SIG-M5 (cell line): Measurements from ENCODE around the gene INTS6.
"Not testable (repeated sequence)": the region's sequence is repeated elsewhere in the genome, so short reads cannot be mapped to it uniquely, and the experiment has no call there.

ENCODE experiments used
- DNase-seq: peaks from one replicate; lab custom pipeline; 2025; lab: John Stamatoyannopoulos, UW

INTS6 gene

GRCh38 chr13:51415339-51415738 is 37.5 kb downstream of the INTS6 start:
- DNase-seq: not testable (repeated sequence)

GRCh38 chr13:51412431-51412830 is 40.4 kb downstream of the INTS6 start:
- no peak for DNase-seq

- DNase-seq: no peak
Observed at GRCh38 chr13:51405176-51405575, 47.7 kb downstream of the INTS6 start.

- no peak for DNase-seq
Observed at GRCh38 chr13:51397262-51397941, 55.4 kb downstream of the INTS6 start.

- DNase-seq: peak; percentile 62
Observed at GRCh38 chr13:51396352-51396751, 56.5 kb downstream of the INTS6 start.

GRCh38 chr13:51394724-51395123 is 58.1 kb downstream of the INTS6 start:
- DNase-seq: no peak

GRCh38 chr13:51385114-51385513 is 67.7 kb downstream of the INTS6 start:
- DNase-seq: no peak

- no peak for DNase-seq
Observed at GRCh38 chr13:51380269-51380668, 72.6 kb downstream of the INTS6 start.

- no peak for DNase-seq
Observed at GRCh38 chr13:51373451-51373850, 79.4 kb downstream of the INTS6 start.

GRCh38 chr13:51371768-51372399 is 81.0 kb downstream of the INTS6 start:
- DNase-seq: no peak

- DNase-seq: no peak
Observed at GRCh38 chr13:51370811-51371210, 82.0 kb downstream of the INTS6 start.

- DNase-seq: no peak
Observed at GRCh38 chr13:51370116-51370515, 82.7 kb downstream of the INTS6 start.

- DNase-seq: no peak
Observed at GRCh38 chr13:51364404-51365008, 88.3 kb downstream of the INTS6 start.

GRCh38 chr13:51363625-51364024 is 89.2 kb downstream of the INTS6 start:
- no peak for DNase-seq

- DNase-seq: no peak
Observed at GRCh38 chr13:51361106-51361505, 91.7 kb downstream of the INTS6 start.

GRCh38 chr13:51360489-51360888 is 92.3 kb downstream of the INTS6 start:
- DNase-seq: no peak

GRCh38 chr13:51359352-51359751 is 93.5 kb downstream of the INTS6 start:
- no peak for DNase-seq

GRCh38 chr13:51357928-51358595 is 94.8 kb downstream of the INTS6 start:
- no peak for DNase-seq

GRCh38 chr13:51355217-51355616 is 97.6 kb downstream of the INTS6 start:
- no peak for DNase-seq

- DNase-seq: no peak
Observed at GRCh38 chr13:51349016-51349415, 103.8 kb downstream of the INTS6 start.

- DNase-seq: no peak
Observed at GRCh38 chr13:51348069-51348967, 104.5 kb downstream of the INTS6 start.

GRCh38 chr13:51347099-51347498 is 105.7 kb downstream of the INTS6 start:
- no peak for DNase-seq
